Stimulated activated CD8-positive, alpha-beta memory T cell treated with anti-CD3 and anti-CD28 coated beads, Interleukin-15, amount 100 ng/mL, for 48 hours (primary cell): ENCODE results near the gene JAG1.
"Not testable (repeated sequence)": the region's sequence is repeated elsewhere in the genome, so short reads cannot be mapped to it uniquely, and the experiment has no call there.

Source experiments
- DNase-seq, 2 donors: peaks; one replicate each; pipeline ENCODE4 v3.0.0-alpha.2; 2020; ENCODE audit warnings: low read depth in 2 of 2

JAG1 gene

DNA sequence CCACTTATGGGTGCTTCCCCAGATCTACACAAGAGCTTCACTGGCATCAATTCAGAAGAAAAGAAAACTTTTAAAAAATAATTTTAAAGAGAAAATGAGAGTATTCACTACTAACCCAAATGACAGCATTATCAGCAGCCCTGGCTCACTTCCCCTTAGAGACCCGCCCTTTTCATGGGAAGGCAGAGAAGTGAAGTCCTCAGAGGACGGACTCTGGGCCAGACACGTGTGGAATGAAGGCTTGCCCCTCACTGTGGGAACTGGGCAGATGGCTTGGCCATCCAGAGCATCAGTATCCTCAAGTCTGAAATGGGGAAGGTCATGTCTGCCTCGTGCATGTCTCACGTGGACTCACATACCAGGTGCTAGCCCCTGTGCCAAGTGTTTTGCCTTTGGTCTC, 63.5 kb downstream of the JAG1 start:
- no peak for DNase-seq

DNA sequence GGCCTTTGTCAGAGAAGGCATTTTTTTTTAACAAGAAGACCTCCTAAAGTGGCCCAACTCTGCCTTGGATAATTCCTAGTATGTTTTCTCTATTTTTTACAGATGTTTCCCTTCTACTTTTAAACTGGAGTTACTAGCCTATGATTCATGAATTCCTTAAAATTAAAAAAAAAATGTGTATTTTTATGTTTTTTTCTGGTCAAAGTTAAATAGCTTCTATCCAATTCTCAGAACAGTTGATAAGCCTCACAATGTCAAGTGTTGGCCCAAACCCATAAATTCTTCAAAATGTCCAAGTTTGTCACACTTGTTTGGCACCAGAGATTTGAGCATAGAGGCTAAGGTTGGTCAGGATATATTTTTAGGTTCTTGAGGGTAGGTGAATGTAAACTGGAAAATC, 64.0 kb downstream of the JAG1 start:
- no peak for DNase-seq

DNA sequence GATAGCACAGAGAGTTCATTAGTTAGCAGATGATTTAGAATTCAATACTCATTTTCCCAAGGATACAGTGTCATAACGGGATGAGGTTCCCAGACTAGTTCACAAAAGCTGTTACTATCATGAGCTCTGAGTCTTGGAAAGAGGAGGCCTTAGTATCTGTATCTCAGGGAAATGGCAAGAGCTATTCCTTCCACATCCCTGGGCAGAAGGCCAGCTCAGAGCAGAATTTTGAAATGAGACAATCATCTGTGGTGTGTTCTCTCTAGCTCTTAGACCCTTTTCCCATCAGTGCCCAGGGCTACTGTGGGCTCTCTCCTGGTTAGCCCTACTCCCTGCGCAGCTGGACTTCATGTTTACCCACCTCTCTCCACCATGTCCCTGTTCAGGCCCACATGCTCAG, 64.5 kb downstream of the JAG1 start:
- no peak for DNase-seq

DNA sequence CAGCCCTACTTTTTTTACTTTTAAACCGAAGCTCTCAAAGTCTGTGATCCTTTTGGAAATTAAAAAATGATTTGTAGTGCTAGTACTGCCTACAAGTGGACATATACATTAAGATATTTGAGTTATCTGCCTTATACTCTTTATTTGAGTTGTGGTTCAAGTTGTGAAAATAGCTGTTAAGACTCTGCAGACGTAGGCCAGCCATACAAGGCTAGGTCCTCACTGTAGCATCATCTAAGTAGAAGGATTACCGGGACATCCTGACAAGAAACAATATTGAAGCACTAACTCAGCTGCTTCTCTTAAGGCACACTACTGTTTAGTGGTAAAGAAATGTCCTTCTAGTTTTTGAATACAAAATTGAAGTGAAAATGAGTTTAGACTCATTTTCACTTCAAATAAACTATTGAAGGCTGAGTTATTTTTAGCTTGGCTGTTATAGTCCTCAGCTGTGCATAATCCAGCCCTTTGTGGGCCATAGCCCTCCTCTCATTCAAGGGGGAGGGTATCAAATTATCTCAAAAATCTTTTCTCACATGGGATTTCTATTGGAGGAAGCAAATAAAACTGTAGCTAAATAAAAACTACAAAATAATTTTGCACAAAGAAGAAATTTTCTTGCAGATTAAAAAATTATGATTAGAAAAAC, 68.1 kb downstream of the JAG1 start:
- DNase-seq = no peak

DNA sequence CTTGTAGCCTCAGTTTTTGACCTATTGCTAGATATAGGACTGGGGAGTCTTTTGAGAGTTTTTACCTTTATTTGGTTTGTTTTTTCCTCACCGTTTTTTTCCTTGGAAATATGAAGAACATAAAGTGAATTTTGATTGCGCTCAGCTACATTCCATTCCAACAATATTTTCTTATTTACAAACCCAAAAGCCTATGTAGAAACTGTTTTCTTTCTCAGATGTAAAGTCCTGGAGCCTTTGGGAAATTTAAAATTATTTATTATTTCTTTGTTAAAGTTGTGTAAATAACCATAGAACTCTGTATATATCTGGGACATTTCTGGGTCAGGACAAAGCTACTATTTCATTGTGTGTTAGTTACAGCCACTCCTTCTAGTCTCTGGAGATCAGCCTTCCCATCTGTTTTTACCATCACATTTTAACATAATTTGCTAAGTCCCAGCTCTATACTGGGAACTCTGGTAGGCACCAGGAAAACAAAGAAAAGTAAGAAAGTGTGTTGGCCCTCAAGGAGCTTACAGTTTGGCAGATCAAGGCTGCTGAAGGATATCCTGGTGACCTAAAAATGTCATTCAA, 68.8 kb downstream of the JAG1 start:
- DNase-seq = no peak

DNA sequence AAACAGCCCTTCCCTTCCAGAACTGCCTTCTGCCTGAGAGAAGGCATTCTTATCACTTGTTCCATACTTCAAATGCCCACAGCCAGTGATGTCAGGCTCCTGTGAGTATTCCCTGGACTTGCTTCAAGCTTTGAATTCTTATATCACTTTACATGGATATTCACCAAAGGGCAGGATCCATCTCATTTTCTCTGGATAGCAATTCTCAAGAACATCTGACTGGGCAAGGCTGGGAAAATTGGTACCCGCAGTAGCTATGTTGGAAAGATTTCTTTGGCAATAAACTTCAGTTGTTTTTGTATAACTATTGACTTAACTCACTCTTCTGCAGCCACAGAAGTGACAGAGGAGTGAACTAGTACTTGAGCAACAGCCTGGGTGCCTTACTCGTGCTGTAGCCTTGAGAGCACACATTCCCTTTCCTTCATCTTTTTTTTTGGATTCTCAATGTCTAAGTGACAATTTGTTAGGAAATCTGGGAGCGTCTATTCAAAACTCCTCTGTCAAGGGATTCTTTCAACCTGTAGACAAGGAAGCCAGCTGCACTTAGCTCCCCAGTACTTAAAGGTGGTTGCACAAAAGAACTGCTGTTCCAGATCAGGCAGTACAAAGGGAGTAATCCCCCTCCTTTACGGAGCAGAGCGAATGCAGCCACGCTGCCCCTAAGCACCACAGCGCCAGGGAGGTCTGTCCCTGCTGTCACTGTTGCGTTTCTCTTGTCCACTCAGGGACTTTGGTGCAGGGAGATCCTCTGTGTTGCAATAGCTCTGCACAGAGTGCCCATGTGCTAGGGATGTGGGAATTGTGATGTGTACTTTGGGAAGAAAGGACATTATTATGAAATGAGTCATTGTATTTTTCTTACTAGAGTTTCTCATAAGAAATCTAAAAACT, 69.6 kb downstream of the JAG1 start:
- no peak for DNase-seq

DNA sequence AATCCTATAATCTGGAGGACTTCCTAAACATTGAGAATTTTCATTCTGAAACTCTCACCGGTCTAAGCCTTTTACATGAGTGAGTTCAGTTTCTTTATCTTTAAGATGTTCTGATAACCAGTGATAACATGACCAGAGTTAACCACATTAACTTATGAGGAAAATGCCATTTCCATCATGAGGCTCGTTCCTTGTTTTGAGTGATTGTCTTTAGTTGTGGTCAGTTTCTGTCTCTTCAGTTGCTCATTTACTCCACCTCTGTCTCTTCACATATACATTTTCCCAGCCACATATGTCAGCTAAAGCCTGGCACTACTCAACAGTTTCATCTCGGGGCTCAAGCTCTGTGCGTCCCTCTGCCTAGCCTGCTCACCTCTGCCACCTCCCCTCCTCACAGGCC, 70.4 kb downstream of the JAG1 start:
- DNase-seq = peak in 1 of 2 donors; percentile 7

DNA sequence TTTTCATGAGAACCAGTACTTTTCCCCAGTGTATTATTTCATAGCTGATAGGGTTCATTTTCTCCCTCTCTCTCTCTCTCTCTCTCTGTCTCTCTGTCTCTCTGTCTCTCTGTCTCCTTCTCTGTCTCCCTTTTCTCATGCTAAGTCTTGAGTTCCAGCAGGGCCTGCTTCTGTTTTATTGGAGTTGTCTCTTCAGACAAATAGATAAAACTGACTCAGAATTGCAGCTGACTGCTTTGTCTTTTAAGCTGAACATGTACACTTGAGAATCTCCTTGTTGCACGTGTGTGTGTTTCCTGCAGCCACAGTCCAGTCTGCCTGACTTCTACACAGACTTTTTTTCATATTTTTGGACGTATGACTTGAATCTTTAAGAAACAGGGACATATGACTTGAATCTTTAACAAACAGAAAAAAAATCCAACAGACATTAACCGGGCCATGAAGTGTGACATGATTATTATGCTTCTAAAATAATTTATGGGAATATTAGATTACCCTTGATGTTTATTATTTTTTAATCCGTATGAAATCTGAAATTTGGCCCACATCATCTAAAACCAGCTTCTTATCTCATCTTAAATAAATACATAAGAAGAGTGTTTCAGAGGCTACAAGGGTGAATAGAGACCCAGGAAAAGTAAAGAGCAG, 71.5 kb downstream of the JAG1 start:
- DNase-seq = no peak

DNA sequence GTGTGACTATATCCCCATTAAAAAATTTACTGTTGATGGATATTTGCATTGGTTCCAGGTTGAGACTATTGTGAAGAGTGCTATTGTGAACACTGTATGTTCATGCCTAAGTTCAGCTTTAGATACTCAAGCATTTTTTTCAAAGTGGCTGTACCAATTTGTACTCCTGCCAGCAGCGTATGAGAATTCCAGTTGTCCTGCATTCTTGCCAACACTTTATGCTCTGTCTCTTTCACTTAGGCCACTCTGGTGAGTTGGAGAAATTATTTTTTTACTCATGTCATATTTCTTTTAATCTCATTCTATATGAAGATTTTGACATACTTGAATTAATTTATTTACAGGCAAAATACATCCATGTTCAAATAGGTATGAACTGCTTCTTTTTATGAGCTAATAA, 76.2 kb downstream of the JAG1 start:
- DNase-seq = no peak

DNA sequence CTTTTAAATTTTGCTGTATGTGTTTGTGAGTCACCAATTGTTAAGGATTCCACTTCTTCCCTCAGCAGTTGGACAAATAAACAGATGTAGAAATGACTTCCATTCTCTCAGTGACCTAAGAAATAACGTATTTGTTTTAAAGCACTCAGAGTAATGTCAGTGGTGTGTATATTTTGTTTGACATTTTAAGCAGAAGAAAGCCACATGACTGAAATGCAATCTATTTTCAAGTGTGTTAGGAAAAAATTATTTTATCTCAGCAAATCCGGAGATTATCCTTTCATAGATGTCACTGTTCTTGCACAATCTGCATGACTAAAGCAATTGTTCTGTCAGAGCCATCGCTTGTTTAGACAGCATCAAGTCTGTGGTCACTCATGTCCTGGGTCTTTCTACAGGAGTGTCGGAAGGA, 77.1 kb downstream of the JAG1 start:
- DNase-seq = no peak

DNA sequence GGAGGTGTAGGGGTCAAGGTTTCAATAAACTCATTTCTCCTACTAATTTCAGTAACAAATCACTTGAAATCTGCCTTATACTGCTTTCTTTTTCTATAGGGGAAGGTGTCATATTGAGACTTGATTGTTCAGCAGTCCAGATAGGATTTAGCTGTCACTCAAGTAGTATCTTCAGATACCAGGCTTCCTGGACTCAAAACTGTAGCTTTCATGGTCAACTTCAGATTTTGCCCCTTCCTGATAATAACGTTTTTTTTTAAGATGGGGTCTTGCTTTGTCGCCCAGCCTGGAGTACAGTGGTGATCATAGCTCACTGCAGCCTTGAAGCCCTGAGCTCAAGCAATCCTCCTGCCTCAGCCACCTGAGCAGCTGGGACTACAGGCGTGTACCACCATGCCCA, 77.8 kb downstream of the JAG1 start:
- DNase-seq = no peak

DNA sequence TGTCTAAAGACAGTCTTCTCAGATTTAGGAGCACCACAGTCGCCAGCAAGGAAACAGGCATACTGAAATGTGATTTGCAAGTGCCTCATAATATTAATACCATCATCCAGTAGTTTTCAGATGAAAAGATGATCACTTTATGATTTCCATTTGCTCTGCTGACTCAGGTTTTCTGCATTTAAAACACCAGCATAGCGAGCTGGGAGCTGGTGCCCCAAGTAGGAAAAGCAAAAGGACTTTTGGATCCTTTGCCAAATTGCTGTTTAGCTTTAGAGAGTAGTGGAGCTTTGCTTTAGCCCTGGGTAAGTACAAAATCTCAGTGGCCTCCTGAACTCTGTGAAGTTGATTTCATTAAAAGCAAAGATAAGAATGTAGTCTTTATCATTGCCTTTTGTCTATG, 78.5 kb downstream of the JAG1 start:
- DNase-seq = no peak

DNA sequence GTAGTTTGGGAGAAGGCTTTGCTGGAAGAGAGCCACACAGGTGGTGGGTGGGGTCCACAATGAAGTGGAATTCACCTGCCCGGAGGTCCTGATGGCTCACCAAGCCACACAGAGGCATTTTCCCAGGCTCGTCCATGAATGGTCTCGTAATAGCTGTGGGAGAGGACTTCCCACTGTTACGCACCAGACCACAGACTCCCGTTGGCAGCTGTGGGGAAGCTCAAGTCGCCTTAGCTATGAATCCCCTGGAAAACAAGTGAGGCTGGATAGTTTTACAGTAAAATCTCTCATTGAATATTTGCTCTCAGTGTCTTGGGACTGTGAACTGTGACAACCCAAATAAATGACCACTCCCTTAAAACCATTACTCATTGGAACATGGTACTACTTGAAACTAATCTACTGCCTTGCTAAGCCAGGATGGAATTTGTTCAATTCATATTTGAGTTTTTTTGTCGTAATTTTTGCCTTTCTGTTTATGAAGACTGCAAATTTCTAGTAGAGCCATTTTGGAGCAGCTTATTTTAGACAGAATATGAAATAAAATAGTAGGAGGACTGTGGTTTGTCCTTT, 79.4 kb downstream of the JAG1 start:
- no peak for DNase-seq

DNA sequence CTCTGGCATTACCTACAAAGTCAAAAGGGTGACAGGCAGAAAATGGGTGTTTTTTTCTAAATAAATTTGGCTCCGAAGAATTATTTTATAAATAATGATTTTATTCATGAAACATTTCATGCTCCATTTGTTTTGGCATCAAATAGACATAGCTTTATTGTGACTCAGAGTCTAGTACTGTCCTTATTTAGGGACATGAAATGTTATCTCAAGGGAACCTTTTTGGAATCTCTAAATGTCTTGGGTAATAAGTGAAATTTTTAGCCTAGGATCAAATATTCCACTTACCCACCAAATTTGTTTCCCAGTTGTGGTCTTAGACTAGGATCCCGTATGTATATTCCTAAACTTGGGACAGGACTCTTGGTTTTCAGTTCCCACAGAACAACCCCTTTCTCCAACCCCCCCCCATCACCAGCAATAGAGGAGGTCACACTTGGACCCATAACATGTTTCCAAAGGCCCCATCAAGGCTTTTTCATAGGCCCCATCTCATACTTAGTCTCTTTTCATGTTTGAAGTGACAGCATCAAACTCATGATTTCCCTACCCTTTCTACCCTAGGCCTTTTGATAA, 81.8 kb downstream of the JAG1 start:
- DNase-seq = no peak

DNA sequence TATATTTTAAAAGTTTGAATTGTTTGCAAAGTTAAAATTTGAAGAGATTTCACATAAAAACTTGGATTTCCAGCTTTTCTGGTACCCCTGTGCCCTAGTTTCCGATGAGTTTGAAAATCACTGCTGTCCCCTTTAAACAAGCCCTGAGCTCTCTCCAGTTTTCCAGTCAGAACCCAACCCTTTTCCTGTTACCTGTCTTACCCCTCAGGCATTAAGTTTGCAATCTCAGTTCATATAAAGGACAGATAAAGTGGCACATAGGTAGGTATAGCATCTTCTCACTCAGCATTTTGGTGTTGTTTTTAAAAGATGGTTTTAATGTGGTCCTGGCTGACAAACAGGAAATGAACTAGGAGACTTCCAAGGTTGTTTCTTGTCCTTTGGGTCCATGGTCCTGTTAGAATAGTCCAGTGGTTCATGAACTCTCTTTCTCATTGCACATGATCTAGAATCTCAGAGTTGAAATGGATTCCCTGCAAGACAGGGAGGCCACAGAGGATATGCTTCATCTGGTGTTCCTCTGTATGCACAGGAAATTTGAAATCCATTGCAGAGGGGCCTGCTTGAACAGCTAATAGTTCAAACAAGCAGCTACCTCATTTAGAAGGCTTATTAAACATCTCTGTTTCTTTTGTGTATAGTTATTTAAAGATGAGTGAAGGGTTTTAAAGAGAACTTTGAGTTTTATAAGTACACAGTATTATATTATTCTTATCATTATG, 82.7 kb downstream of the JAG1 start:
- no peak for DNase-seq

DNA sequence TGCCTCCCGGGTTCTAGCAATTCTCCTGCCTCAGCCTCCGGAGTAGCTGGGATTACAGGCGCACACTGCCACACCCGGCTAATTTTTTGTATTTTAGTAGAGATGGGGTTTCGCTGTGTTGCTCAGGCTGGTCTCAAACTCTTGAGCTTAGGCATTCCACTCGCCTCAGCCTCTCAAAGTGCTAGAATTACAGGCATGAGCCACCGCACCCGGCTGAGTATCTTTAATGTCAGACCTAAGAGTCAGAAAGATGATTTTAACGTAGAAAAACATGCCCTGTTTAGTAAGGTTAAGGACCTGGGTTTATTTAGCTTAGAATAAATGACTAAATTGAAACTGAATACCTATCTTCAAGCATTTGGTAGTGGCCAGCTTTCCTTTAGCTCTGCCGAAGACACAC, 83.4 kb downstream of the JAG1 start:
- not testable (repeated sequence) for DNase-seq
